Keratinocyte (primary cell): ENCODE data around the gene SFMBT1. TPM values are rescaled to one million over a fixed set of nuclear protein-coding genes. Genes with fewer than 3 reads are reported as not detected.

Experiments
- DNase-seq: peaks from one replicate; pipeline ENCODE4 v3.0.0-alpha.2; 2011; ENCODE audit warnings: low read depth, missing footprints, low spot score
- FAIRE-seq: peaks from 2 replicates; lab custom pipeline; 2011; peaks lifted over from hg19 to GRCh38; lab: Jason Lieb, UNC
- H2AFZ ChIP-seq: 2 replicates; pipeline ENCODE4 v1.6.0; 2012; ENCODE audit warnings: low read length, control low read depth, inconsistent platforms; ENCODE audit not compliant: control insufficient read depth
- H3K27ac ChIP-seq: 2 replicates; pipeline ENCODE4 v1.5.1; 2011; ENCODE audit warnings: low read length; ENCODE audit not compliant: control insufficient read depth, insufficient read depth
- H3K27me3 ChIP-seq: 3 replicates; pipeline ENCODE4 v1.6.0; 2011; ENCODE audit warnings: low read length; ENCODE audit not compliant: control insufficient read depth, insufficient read depth; ENCODE audit errors: extremely low read depth
- H3K36me3 ChIP-seq, 2 experiments: 2 replicates in 1 of 2; 3 replicates in 1 of 2; pipeline ENCODE4 v1.5.1; 2011; ENCODE audit warnings: low read length in 2 of 2, mild to moderate bottlenecking in 1 of 2; ENCODE audit not compliant: control insufficient read depth in 2 of 2, insufficient read depth in 2 of 2; ENCODE audit errors: extremely low read depth in 1 of 2
- H3K4me1 ChIP-seq: 3 replicates; pipeline ENCODE4 v1.5.1; 2011; ENCODE audit warnings: low read length; ENCODE audit not compliant: control insufficient read depth, insufficient read depth; ENCODE audit errors: extremely low read depth
- H3K4me2 ChIP-seq: 3 replicates; pipeline ENCODE4 v1.6.0; 2011; ENCODE audit warnings: low read depth, low read length; ENCODE audit not compliant: control insufficient read depth, insufficient read depth; ENCODE audit errors: extremely low read depth
- H3K4me3 ChIP-seq, 3 experiments: fragments of 200-600 bp in 1 of 3; sonication (generic) in 1 of 3; 2 replicates in 2 of 3; 3 replicates in 1 of 3; pipeline ENCODE4 v1.5.1; 2011 to 2016; ENCODE audit warnings: low read length in 3 of 3, mild to moderate bottlenecking in 3 of 3, control low read depth in 2 of 3, inconsistent platforms in 1 of 3, low read depth in 1 of 3, mixed read lengths in 1 of 3, mixed run types in 1 of 3, moderate library complexity in 1 of 3; ENCODE audit not compliant: control insufficient read depth in 2 of 3, insufficient read depth in 2 of 3; ENCODE audit errors: extremely low read depth in 1 of 3
- H3K79me2 ChIP-seq: 2 replicates; pipeline ENCODE4 v1.6.0; 2012; ENCODE audit warnings: low read length; ENCODE audit not compliant: control insufficient read depth, insufficient read depth
- H3K9ac ChIP-seq: 3 replicates; pipeline ENCODE4 v1.6.0; 2011; ENCODE audit warnings: low read length; ENCODE audit not compliant: control insufficient read depth, insufficient read depth; ENCODE audit errors: extremely low read depth
- H3K9me1 ChIP-seq: 3 replicates; pipeline ENCODE4 v1.6.0; 2011; ENCODE audit warnings: low read length; ENCODE audit not compliant: control insufficient read depth, insufficient read depth; ENCODE audit errors: extremely low read depth
- H3K9me3 ChIP-seq: 2 replicates; pipeline ENCODE4 v1.5.1; 2012; ENCODE audit warnings: low read depth, low read length; ENCODE audit not compliant: control insufficient read depth
- H4K20me1 ChIP-seq: 3 replicates; pipeline ENCODE4 v1.6.0; 2011; ENCODE audit warnings: low read length; ENCODE audit not compliant: control insufficient read depth, insufficient read depth; ENCODE audit errors: extremely low read depth
- CTCF ChIP-seq, 3 experiments: IDR thresholded peaks in 1 of 3; conservative IDR thresholded peaks in 1 of 3; optimal IDR thresholded peaks in 1 of 3; 2 replicates in 2 of 3; 3 replicates in 1 of 3; pipeline versions ENCODE3 to v1.5.1; 2011; ENCODE audit warnings: low read length in 3 of 3, mild to moderate bottlenecking in 3 of 3, moderate library complexity in 2 of 3, control low read depth in 1 of 3, inconsistent platforms in 1 of 3; ENCODE audit not compliant: insufficient read depth in 2 of 3; ENCODE audit errors: extremely low read depth in 1 of 3
- EZH2 ChIP-seq: IDR thresholded peaks from one replicate; pipeline ENCODE4 v1.6.1; 2012; ENCODE audit warnings: inconsistent platforms, mild to moderate bottlenecking, low read length, moderate library complexity
- dilution Hi-C: fragments of 300-500 bp; cut with MboI; formaldehyde crosslinking; loops from one replicate; pipeline ENCODE4 v1.7.0; 2020; ENCODE audit warnings: low sequenced_read_pairs; ENCODE audit not compliant: extremely low pct_ligation_motif_present
- polyA plus RNA-seq, 5 experiments: library from polyadenylated mRNA; depleted of rRNA in 3 of 5; stranded (reverse) in 3 of 5; stranded (forward) in 1 of 5; unstranded in 1 of 5; fragments of >200 nt; gene quantifications; 1 replicate in 1 of 5; 2 replicates in 3 of 5; 3 replicates in 1 of 5; pipeline versions ENCODE4 v1.2.1 to v1.2.3, GENCODE V29; 2011 to 2012; ENCODE audit warnings: missing spikeins in 2 of 5, low read depth in 1 of 5, low replicate concordance in 1 of 5

SFMBT1 gene
- polyA plus RNA-seq, 1 donor (not counting 4 experiments of a cell fraction or from before 2014, with no cell fraction given): 4.1 TPM

DNA sequence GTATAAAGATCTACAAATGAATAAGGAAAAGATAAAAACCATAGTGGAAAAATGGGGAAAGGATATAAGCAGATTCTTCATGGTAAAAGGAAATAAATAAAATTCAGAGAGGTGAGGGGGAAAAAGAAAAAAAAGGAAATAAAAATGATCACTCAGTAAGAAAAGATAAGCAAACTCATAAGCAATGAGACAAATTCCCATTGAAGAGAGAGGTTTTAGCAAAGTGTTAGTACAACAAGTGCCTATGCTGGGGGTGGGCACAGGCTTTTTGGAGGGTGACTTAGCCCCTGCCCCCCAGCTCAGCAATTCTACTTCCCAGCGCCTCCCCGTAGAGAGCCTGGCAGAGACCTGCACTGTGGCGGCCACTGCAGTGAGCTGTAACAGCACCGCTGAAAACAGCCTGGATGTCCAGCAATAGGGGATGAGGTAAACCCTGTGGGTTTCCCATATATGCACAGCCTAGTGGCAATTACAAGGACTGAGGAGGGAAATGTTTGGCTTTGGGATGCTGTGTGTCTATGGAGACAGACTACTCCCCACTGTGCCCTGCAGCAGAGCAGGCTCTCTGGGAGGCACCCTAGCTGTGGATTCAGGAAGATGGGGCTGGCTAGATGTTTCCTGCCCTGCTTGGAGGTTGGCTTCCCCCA lies 23.7 kb upstream of the SFMBT1 start:
- no peaks in the 10 kb centered on the region for H3K36me3 ChIP-seq
- H2AFZ ChIP-seq: no peak overlapping the region
- no peaks in the 10 kb centered on the region for H3K27me3 ChIP-seq
- dilution Hi-C loops: no loop called here
- TF ChIP-seq EZH2 (no peak), CTCF (optimal IDR thresholded peaks at IDR 0.05 in 1 of 3, IDR thresholded peaks at IDR 0.05 in 1 of 3, conservative IDR thresholded peaks at IDR 0.05 in 1 of 3; ENCODE audit: extremely low read depth in 1 of 3, insufficient read depth in 2 of 3, low read length in 3 of 3) (no peak)
- no peak overlapping the region for H3K27ac ChIP-seq
- no peaks in the 10 kb centered on the region for H3K9me3 ChIP-seq
- no peak for DNase-seq
- H3K4me3 ChIP-seq: no peak overlapping the region
- no peak for FAIRE-seq
- H3K79me2 ChIP-seq: no peaks in the 10 kb centered on the region
- H3K9me1 ChIP-seq: no peaks in the 10 kb centered on the region
- peaks cover 15% of the 10 kb centered on the region for H3K4me1 ChIP-seq
- H3K4me2 ChIP-seq: no peak overlapping the region
- H3K9ac ChIP-seq: no peak overlapping the region
- no peaks in the 10 kb centered on the region for H4K20me1 ChIP-seq

GRCh38 chr3:53068176-53068575 lies 22.3 kb upstream of the SFMBT1 start:
- no peak overlapping the region for H3K4me3 ChIP-seq
- no peaks in the 10 kb centered on the region for H3K36me3 ChIP-seq
- H3K79me2 ChIP-seq: no peaks in the 10 kb centered on the region
- H3K9me1 ChIP-seq: no peaks in the 10 kb centered on the region
- dilution Hi-C loops: no loop called here
- DNase-seq: no peak
- no peak overlapping the region for H2AFZ ChIP-seq
- FAIRE-seq: no peak
- H3K9ac ChIP-seq: no peak overlapping the region
- H3K27me3 ChIP-seq: peaks cover 6% of the 10 kb centered on the region
- no peak overlapping the region for H3K27ac ChIP-seq
- no peaks in the 10 kb centered on the region for H3K9me3 ChIP-seq
- peaks cover 10% of the 10 kb centered on the region for H3K4me1 ChIP-seq
- H4K20me1 ChIP-seq: no peaks in the 10 kb centered on the region
- no peak overlapping the region for H3K4me2 ChIP-seq
- TF ChIP-seq EZH2: no peak
- TF ChIP-seq CTCF (optimal IDR thresholded peaks at IDR 0.05 in 1 of 3, IDR thresholded peaks at IDR 0.05 in 1 of 3, conservative IDR thresholded peaks at IDR 0.05 in 1 of 3; ENCODE audit: extremely low read depth in 1 of 3, insufficient read depth in 2 of 3, low read length in 3 of 3): no peak
